NT2/D1 (cell line): ENCODE results near the gene GALNT14.

ENCODE experiments used
- SUZ12 ChIP-seq: IDR thresholded peaks from 2 replicates; pipeline ENCODE4 v1.6.1; 2011; ENCODE audit not compliant: insufficient read length, insufficient read depth; ENCODE audit errors: extremely low read depth
- YY1 ChIP-seq: IDR thresholded peaks from 2 replicates; pipeline ENCODE4 v1.6.1; 2011; ENCODE audit not compliant: insufficient read length, insufficient read depth
- ZNF274 ChIP-seq: IDR thresholded peaks from 2 replicates; pipeline ENCODE4 v1.6.1; 2011; ENCODE audit warnings: mild to moderate bottlenecking, low read depth, low read length

DNA sequence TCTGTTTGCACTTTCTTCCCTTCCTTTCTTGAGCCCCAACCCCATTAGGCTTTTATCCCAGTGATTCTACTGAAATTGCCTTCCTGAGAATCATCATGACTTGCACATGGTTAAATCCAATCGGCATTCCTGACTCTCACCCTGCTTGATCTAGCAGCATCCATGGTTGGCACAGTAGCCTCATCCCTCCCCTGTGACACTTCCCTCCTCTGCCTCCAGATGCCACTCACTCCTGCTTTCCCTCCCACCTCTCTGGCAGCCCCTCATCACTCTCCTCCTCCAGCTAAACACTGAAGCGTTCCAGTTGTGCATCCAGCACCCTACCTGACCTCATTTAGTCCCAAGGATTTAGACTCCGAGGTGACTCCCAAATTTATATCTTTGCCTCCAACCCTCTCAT lies 114.7 kb downstream of the GALNT14 start:
- TF ChIP-seq YY1 (no peak), SUZ12 (no peak), ZNF274 (no peak)
